Lower leg skin (tissue), 4 donors: Measurements from ENCODE around the gene DISC1. TPM values are rescaled to one million over a fixed set of nuclear protein-coding genes. Genes with fewer than 3 reads are reported as not detected.
"Not testable (repeated sequence)": the region's sequence is repeated elsewhere in the genome, so short reads cannot be mapped to it uniquely, and the experiment has no call there.

Source experiments
- DNase-seq, 2 donors: peaks; one replicate each; pipeline ENCODE4 v3.0.0-alpha.2; 2019; ENCODE audit warnings: low spot score in 2 of 2
- H3K4me3 ChIP-seq: fragments of 200-600 bp; sonication (generic); 2 replicates; pipeline ENCODE4 v1.5.1; 2017; ENCODE audit warnings: mild to moderate bottlenecking, low read depth; ENCODE audit not compliant: poor library complexity, severe bottlenecking
- POLR2A ChIP-seq, 2 donors: fragments of 450-650 bp; IDR thresholded peaks; one replicate each; pipeline ENCODE4 v1.6.1; 2016 to 2017; ENCODE audit warnings: antibody characterized with exemption in 2 of 2, mild to moderate bottlenecking in 1 of 2, moderate library complexity in 1 of 2
- WGBS, 2 donors: methylation state at CpG; one replicate each; pipeline ENCODE4 v1.1.5; 2018; 5-methylcytosine and 5-hydroxymethylcytosine counted together
- intact Hi-C: fragments of 100-400 bp; cut with DNase I; formaldehyde crosslinking; loops from one replicate; pipeline ENCODE4 v1.15.0; 2023; ENCODE audit warnings: low total_unique reads
- total RNA-seq, 4 donors: library from RNA; depleted of rRNA; stranded (reverse); fragments of >200 nt; gene quantifications; one replicate each; pipeline ENCODE4 v1.1.0, GENCODE V29; 2016
- TF ChIP-seq, protein P1 (sequence below), 3 donors: fragments of 450-650 bp; IDR thresholded peaks; one replicate each; pipeline ENCODE4 v1.5.1; 2016; ENCODE audit warnings: antibody characterized with exemption in 3 of 3, mild to moderate bottlenecking in 3 of 3, moderate library complexity in 2 of 3

DISC1 gene
- total RNA-seq, 4 donors from 2014 or later = 1.6 to 7.4 (median 3.5) TPM

DNA sequence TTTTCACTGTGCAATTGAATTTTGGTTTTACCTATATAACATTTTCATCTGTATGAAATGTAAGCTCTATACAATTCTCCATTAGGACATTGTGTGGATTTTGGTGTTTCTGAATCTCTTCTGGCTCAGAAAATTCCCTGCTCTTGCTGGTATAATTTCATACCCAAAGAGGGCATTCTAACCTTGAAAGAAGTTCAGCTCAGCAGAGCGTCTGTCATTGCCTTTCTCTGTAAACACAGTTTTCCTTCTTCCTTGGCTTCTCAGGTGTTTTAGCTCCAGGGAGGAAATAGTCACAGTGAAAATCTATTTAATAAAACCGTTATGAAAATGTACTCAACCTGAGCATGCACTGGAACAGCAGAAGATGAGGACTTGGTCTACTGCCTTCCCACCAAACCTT is 16.0 kb downstream of the DISC1 start:
- no peak for DNase-seq
- 52 to 63% methylated on average over 2 of the region's 2 CpGs for WGBS, 2 donors
- no peak overlapping the region for H3K4me3 ChIP-seq
- TF ChIP-seq, protein P1, sequence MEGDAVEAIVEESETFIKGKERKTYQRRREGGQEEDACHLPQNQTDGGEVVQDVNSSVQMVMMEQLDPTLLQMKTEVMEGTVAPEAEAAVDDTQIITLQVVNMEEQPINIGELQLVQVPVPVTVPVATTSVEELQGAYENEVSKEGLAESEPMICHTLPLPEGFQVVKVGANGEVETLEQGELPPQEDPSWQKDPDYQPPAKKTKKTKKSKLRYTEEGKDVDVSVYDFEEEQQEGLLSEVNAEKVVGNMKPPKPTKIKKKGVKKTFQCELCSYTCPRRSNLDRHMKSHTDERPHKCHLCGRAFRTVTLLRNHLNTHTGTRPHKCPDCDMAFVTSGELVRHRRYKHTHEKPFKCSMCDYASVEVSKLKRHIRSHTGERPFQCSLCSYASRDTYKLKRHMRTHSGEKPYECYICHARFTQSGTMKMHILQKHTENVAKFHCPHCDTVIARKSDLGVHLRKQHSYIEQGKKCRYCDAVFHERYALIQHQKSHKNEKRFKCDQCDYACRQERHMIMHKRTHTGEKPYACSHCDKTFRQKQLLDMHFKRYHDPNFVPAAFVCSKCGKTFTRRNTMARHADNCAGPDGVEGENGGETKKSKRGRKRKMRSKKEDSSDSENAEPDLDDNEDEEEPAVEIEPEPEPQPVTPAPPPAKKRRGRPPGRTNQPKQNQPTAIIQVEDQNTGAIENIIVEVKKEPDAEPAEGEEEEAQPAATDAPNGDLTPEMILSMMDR (IDR thresholded peaks at IDR 0.05) = no peak
- no peak for TF ChIP-seq POLR2A (IDR thresholded peaks at IDR 0.05)
- intact Hi-C loops = no loop called here

DNA sequence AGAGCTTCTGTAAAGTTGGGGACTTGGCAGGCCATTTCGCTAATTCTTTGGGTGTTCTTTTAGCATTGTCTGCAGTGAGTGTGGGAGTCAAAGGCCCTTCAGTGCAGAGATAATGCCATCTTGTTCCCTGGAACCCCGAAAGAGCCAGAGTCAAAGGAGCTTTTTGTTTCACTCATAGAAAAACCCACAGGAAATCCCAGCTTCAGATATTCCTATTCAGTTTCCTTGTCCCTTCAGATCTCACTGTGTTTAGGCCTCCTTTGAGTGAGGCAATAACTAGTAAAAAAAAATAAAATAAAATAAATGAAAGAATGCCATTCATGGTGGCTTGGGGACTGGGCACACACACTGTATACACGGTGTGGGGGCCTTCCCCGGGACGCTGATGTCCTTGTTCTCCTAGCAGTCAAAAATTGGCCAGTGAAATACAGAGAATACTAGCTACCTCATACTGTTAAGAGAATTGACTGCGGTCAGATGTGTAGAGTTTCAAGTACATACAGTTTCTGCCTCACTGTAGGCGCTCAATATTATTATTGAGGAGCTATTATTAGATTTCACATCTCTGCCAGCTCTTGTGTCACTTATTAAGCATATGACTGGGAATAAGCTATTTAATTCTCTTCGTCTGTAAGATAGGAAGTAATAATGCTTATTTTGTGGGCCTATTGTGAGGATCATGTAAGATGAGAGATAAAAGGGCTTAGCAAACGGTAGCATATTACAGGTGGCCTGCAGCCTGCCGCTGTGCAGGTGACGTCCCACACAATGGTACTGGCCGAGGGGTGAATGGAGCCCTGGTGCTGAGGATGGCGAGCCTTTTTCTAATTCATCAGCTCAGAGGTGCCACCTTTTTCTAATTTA is 16.7 kb downstream of the DISC1 start:
- DNase-seq = no peak
- 68 to 70% methylated on average over 13 of the region's 13 CpGs for WGBS, 2 donors
- intact Hi-C loops = no loop called here
- no peak for TF ChIP-seq POLR2A (IDR thresholded peaks at IDR 0.05)
- TF ChIP-seq, protein P1 (IDR thresholded peaks at IDR 0.05) = no peak
- no peak overlapping the region for H3K4me3 ChIP-seq

DNA sequence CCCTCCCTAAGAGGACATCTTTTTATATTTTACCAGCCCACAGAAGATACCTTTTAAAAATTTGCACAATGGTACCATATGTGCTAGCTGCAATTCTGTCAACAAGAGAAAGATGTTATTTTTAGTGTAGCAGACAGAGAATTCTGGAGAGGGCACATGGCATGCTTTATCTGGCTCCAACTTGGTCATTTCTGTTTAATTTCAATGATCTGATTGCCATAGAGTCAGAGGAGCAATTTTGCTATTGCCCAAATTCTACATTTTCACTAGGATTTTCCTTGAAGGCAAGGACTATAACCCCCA is 17.3 kb downstream of the DISC1 start:
- H3K4me3 ChIP-seq = no peak overlapping the region
- TF ChIP-seq, protein P1 (IDR thresholded peaks at IDR 0.05) = no peak
- TF ChIP-seq POLR2A (IDR thresholded peaks at IDR 0.05) = no peak
- DNase-seq = no peak
- intact Hi-C loops = no loop called here

DNA sequence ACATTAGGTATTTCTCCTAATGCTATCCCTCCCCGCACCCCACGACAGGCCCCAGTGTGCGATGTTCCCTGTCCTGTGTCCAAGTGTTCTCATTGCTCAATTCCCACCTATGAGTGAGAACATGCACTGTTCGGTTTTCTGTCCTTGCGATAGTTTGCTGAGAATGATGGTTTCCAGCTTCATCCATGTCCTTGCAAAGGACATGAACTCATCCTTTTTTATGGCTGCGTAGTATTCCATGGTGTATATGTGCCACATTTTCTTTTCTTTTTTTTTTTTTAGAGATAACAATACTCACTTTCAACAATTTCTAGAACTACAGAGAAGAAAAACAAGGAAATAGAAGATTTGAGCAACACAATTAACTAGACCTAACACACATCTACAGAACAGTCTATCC is 19.0 kb downstream of the DISC1 start:
- H3K4me3 ChIP-seq, intact Hi-C loops, DNase-seq: not testable (repeated sequence)
- WGBS, 2 donors = 98% methylated on average over 6 of the region's 6 CpGs

DNA sequence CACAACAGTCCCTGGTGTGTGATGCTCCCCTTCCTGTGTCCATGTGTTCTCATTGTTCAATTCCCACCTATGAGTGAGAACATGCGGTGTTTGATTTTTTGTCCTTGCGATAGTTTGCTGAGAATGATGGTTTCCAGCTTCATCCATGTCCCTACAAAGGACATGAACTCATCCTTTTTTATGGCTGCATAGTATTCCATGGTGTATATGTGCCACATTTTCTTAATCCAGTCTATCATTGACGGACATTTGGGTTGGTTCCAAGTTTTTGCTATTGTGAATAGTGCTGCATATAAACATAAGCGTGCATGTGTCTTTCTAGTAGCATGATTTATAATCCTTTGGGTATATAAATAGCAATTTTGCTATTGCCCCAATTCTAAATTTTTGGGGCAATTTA is 19.6 kb downstream of the DISC1 start:
- DNase-seq, intact Hi-C loops, H3K4me3 ChIP-seq: not testable (repeated sequence)
- WGBS, 2 donors = 92 to 93% methylated on average over 4 of the region's 4 CpGs

DNA sequence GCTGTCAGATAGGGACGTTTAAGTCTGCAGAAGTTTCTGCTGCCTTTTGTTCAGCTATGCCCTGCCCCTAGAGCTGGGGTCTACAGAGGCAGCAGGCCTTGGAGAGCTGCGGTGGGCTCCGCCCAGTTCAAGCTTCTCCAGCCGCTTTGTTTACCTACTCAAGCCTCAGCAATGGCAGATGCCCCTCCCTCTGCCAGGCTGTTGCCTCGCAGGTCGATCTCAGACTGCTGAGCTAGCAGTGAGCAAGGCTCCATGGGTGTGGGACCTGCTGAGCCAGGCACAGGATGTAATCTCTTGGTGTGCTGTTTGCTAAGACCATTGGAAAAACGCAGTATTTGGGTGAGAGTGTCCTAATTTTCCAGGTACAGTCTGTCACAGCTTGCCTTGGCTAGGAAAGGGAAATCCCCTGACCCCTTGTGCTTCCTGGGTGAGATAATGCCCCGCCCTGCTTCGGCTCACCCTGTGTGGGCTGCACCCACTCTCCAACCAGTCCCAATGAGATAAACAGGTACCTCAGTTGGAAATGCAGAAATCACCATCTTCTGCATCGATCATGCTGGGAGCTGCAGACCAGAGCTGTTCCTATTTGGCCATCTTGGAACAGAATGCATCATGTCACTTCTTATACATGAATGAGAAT is 25.2 kb downstream of the DISC1 start:
- 45 to 68% methylated on average over 7 to 10 of the region's 10 CpGs for WGBS, 2 donors
- H3K4me3 ChIP-seq, DNase-seq, intact Hi-C loops: not testable (repeated sequence)

DNA sequence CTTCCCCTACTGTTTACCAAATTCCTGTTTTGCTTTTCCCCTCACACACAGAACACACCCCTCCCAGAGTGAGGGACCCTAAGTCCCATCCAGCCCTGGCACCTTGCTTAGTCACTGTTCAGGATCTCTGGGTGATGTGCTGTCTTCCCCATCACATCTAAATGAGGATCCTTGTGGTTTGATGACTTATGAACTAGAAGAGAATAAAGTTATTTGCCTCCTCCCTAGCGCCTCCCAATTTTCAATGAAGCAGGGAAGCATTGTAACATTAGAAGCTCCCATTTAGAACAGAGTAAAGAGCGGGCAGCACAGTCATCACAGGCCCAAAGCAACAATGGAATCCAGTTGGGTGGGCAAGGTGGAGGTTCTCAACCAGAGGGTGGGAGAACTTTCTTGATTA is 27.0 kb downstream of the DISC1 start:
- WGBS, 2 donors = 89 to 100% methylated on average over 2 of the region's 2 CpGs

More for the DNA sequence above, 27.0 kb downstream of the DISC1 start:
- DNase-seq = no peak
- H3K4me3 ChIP-seq = no peak overlapping the region
- TF ChIP-seq, protein P1 (IDR thresholded peaks at IDR 0.05) = no peak
- TF ChIP-seq POLR2A (IDR thresholded peaks at IDR 0.05) = no peak
- intact Hi-C loops = no loop called here
